Gastroesophageal sphincter (tissue), 3 donors: Measurements from ENCODE around the gene ZNF333.

Source experiments
- CTCF ChIP-seq, 4 experiments: fragments of 200-600 bp in 2 of 4; fragments of 450-650 bp in 2 of 4; sonication (generic) in 1 of 4; IDR thresholded peaks; one replicate each; pipeline ENCODE4 v1.5.1; 2017 to 2019; ENCODE audit warnings: antibody characterized with exemption in 4 of 4, mild to moderate bottlenecking in 2 of 4, moderate library complexity in 2 of 4
- POLR2A ChIP-seq, 2 donors: fragments of 450-650 bp; IDR thresholded peaks; one replicate each; pipeline ENCODE4 v1.6.1; 2017; ENCODE audit warnings: antibody characterized with exemption in 2 of 2, mild to moderate bottlenecking in 2 of 2, moderate library complexity in 1 of 2
- POLR2AphosphoS5 ChIP-seq: sonication (generic); formaldehyde crosslinking; IDR thresholded peaks from one replicate; pipeline ENCODE4 v1.6.1; 2017; ENCODE audit warnings: antibody characterized with exemption

- TF ChIP-seq CTCF (IDR thresholded peaks at IDR 0.05) (no peak), POLR2AphosphoS5 (no peak), POLR2A (IDR thresholded peaks at IDR 0.05) (no peak)
Measured at GRCh38 chr19:14654786-14655560, 34.9 kb upstream of the ZNF333 start.
